Naive thymus-derived CD4-positive, alpha-beta T cell (primary cell): Measurements from ENCODE around the gene XYLT1. TPM values are rescaled to one million over a fixed set of nuclear protein-coding genes. Genes with fewer than 3 reads are reported as not detected.

Experiments used
- ATAC-seq: fragments of 150-1000 bp; cut with Tn5 transposase; 2 replicates; pipeline ENCODE4 v1.10.0; 2021; ENCODE audit warnings: mild to moderate bottlenecking, moderate library complexity
- CTCF ChIA-PET: fragments of 350-600 bp; sonication (Branson Sonifier 250); formaldehyde crosslinking; loops from one replicate; lab custom pipeline; 2021; ENCODE audit warnings: antibody characterized with exemption; lab: Charles Lee
- POLR2A ChIA-PET: fragments of 350-600 bp; sonication (Branson Sonifier 250); formaldehyde crosslinking; loops from one replicate; lab custom pipeline; 2021; ENCODE audit warnings: antibody characterized with exemption, inconsistent platforms; lab: Charles Lee
- DNase-seq, 9 donors: peaks; one replicate each; pipeline versions ENCODE4 v3.0.0 to v3.0.0-alpha.2; 2020 to 2022; ENCODE audit warnings: mixed read lengths in 1 of 9
- H3K27ac ChIP-seq: one replicate; pipeline ENCODE4 v1.7.0; 2013; ENCODE audit warnings: mild to moderate bottlenecking, low read depth, low read length, moderate library complexity
- H3K27me3 ChIP-seq, 2 donors: one replicate each; pipeline ENCODE4 v1.7.0; 2013; ENCODE audit warnings: low read length in 2 of 2, mild to moderate bottlenecking in 2 of 2, moderate library complexity in 2 of 2; ENCODE audit not compliant: control insufficient read depth in 2 of 2, insufficient read depth in 2 of 2
- H3K36me3 ChIP-seq, 3 experiments: 1 replicate in 2 of 3; 2 replicates in 1 of 3; pipeline ENCODE4 v1.7.0; 2013; ENCODE audit warnings: low read length in 3 of 3, mild to moderate bottlenecking in 3 of 3, moderate library complexity in 1 of 3; ENCODE audit not compliant: insufficient read depth in 3 of 3, control insufficient read depth in 2 of 3
- H3K4me1 ChIP-seq, 2 donors: one replicate each; pipeline ENCODE4 v1.7.0; 2013; ENCODE audit warnings: low read length in 2 of 2, mild to moderate bottlenecking in 2 of 2, moderate library complexity in 1 of 2; ENCODE audit not compliant: control insufficient read depth in 2 of 2, insufficient read depth in 2 of 2
- H3K4me3 ChIP-seq: 2 replicates; pipeline ENCODE4 v1.7.0; 2013; ENCODE audit warnings: mild to moderate bottlenecking, low read length
- H3K9me3 ChIP-seq, 3 experiments: 1 replicate in 2 of 3; 2 replicates in 1 of 3; pipeline ENCODE4 v1.7.0; 2013; ENCODE audit warnings: low read length in 3 of 3; ENCODE audit not compliant: control insufficient read depth in 2 of 3
- H3K27ac Mint-ChIP-seq, 9 donors: one replicate each; pipeline ENCODE4 v1.8.0; 2020 to 2022; ENCODE audit warnings: mixed read lengths in 9 of 9, mild to moderate bottlenecking in 8 of 9, moderate library complexity in 5 of 9, inconsistent platforms in 2 of 9
- H3K27me3 Mint-ChIP-seq, 5 donors: one replicate each; pipeline ENCODE4 v1.8.0; 2021 to 2022; ENCODE audit warnings: mixed read lengths in 5 of 5, mild to moderate bottlenecking in 1 of 5
- H3K36me3 Mint-ChIP-seq, 5 donors: one replicate each; pipeline ENCODE4 v1.8.0; 2020 to 2022; ENCODE audit warnings: mixed read lengths in 5 of 5, mild to moderate bottlenecking in 3 of 5, inconsistent platforms in 1 of 5
- H3K4me1 Mint-ChIP-seq, 7 donors: one replicate each; pipeline ENCODE4 v1.8.0; 2020 to 2022; ENCODE audit warnings: mixed read lengths in 7 of 7, mild to moderate bottlenecking in 3 of 7, inconsistent platforms in 1 of 7
- H3K4me3 Mint-ChIP-seq, 10 donors: one replicate each; pipeline ENCODE4 v1.8.0; 2020 to 2022; ENCODE audit warnings: mild to moderate bottlenecking in 10 of 10, mixed read lengths in 10 of 10, moderate library complexity in 6 of 10, inconsistent platforms in 2 of 10
- H3K9me3 Mint-ChIP-seq, 11 donors: one replicate each; pipeline ENCODE4 v1.8.0; 2020 to 2022; ENCODE audit warnings: mixed read lengths in 11 of 11, mild to moderate bottlenecking in 4 of 11, inconsistent platforms in 1 of 11, moderate library complexity in 1 of 11
- intact Hi-C, 2 donors: fragments of 100-400 bp; cut with micrococcal nuclease; formaldehyde crosslinking; loops; one replicate each; pipeline ENCODE4 v1.15.1; 2023
- polyA plus RNA-seq, 2 donors: library from polyadenylated mRNA; unstranded; fragments of 300-500 nt; fragmentation: Illumina TruSeq; gene quantifications; one replicate each; pipeline ENCODE4 v1.2.3, GENCODE V29; 2021
- total RNA-seq, 6 experiments: library from RNA in 5 of 6; stranded (reverse) in 5 of 6; gene quantifications; 1 replicate in 5 of 6; 2 replicates in 1 of 6; pipeline ENCODE4 v1.2.3 and lab custom pipeline; 2021 to 2026

XYLT1 gene
- total and polyA plus RNA-seq, 7 experiments from 2014 or later: 1.9 to 50.4 (median 37.9) TPM

- CTCF ChIA-PET: interaction anchor here (0.7 to 2.3 kb wide), 10 partner anchors 10 to 177 kb away, joined by 3 to 9 read pairs (median 4); no protein-coding TSS in a partner anchor
- no peak for DNase-seq
- peaks cover 77 to 80% of the 10 kb centered on the region in 2 donors for H3K4me1 ChIP-seq
- Mint-ChIP-seq H3K9me3 (peaks cover 0 to 9% (median 0%) of the 10 kb centered on the region in 11 donors), H3K36me3 (peaks cover 0 to 36% (median 0%) of the 10 kb centered on the region in 5 donors), H3K4me3 (peak overlapping the region; percentile 6 to 96 (median 90)), H3K4me1 (peaks cover 58 to 98% (median 91%) of the 10 kb centered on the region in 7 donors), H3K27me3 (no peaks in the 10 kb centered on the region), H3K27ac (peak overlapping the region; percentile 96 to 100 (median 99))
- H3K36me3 ChIP-seq: no peaks in the 10 kb centered on the region
- POLR2A ChIA-PET: interaction anchor here (0.7 to 5.0 kb wide), 14 partner anchors 8 to 78 kb away, joined by 3 to 57 read pairs (median 4); no protein-coding TSS in a partner anchor
- intact Hi-C loops: loop anchor here in 1 of 2 donors (1.0 to 10.0 kb wide), 5 partner anchors 13 to 506 kb away; partner anchors contain the start of gene XYLT1
- peak overlapping the region; percentile 65 for H3K4me3 ChIP-seq
- H3K27ac ChIP-seq: peak overlapping the region; percentile 70
- H3K9me3 ChIP-seq: no peaks in the 10 kb centered on the region
- no peak for ATAC-seq
- no peaks in the 10 kb centered on the region for H3K27me3 ChIP-seq
Measured at GRCh38 chr16:17370731-17371285, 100.0 kb downstream of the XYLT1 start.

DNA sequence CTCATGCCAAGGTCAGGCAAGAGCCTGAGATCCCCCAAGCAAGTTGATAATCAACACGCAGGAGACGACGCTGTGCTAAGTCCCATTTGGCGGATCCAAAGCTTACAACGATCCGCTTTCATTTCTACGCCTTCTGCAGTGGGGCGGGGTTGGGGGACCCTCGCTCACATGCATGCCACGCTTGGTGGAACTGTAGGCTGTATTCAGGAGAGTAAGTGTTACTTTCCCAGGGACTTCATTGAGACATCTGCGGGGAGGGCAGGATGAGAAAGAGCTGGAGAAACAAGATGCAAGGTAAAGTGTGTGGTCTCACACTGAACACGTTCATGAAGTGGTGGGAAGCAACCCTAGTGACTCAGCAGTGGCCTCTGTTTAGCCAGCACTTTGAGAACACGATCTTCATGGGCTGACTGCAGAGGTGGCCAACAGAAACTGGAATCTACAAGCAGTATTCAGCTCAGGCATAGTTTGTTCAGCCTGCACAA lies 100.5 kb downstream of the XYLT1 start:
- Histone ChIP-seq H3K4me1 (peaks cover 78 to 80% of the 10 kb centered on the region in 2 donors), H3K9me3 (no peaks in the 10 kb centered on the region), H3K27ac (peak overlapping the region; percentile 70), H3K27me3 (no peaks in the 10 kb centered on the region), H3K36me3 (no peaks in the 10 kb centered on the region), H3K4me3 (peak overlapping the region; percentile 65)
- CTCF ChIA-PET: interaction anchor here (0.6 to 2.3 kb wide), 9 partner anchors 10 to 158 kb away, joined by 3 to 9 read pairs (median 6); no protein-coding TSS in a partner anchor
- H3K4me3 Mint-ChIP-seq: peak overlapping the region; percentile 77 to 96 (median 92)
- peak overlapping the region; percentile 96 to 100 (median 99) for H3K27ac Mint-ChIP-seq
- intact Hi-C loops: loop anchor here in 1 of 2 donors (1.0 to 10.0 kb wide), 4 partner anchors 93 to 505 kb away; partner anchors contain the start of gene XYLT1
- H3K27me3 Mint-ChIP-seq: no peaks in the 10 kb centered on the region
- ATAC-seq: no peak
- peaks cover 61 to 99% (median 92%) of the 10 kb centered on the region in 7 donors for H3K4me1 Mint-ChIP-seq
- DNase-seq: no peak
- H3K9me3 Mint-ChIP-seq: peaks cover 0 to 9% (median 0%) of the 10 kb centered on the region in 11 donors
- POLR2A ChIA-PET: interaction anchor here (0.6 to 5.0 kb wide), 18 partner anchors 8 to 160 kb away, joined by 3 to 57 read pairs (median 4); no protein-coding TSS in a partner anchor
- peaks cover 0 to 35% (median 0%) of the 10 kb centered on the region in 5 donors for H3K36me3 Mint-ChIP-seq

DNA sequence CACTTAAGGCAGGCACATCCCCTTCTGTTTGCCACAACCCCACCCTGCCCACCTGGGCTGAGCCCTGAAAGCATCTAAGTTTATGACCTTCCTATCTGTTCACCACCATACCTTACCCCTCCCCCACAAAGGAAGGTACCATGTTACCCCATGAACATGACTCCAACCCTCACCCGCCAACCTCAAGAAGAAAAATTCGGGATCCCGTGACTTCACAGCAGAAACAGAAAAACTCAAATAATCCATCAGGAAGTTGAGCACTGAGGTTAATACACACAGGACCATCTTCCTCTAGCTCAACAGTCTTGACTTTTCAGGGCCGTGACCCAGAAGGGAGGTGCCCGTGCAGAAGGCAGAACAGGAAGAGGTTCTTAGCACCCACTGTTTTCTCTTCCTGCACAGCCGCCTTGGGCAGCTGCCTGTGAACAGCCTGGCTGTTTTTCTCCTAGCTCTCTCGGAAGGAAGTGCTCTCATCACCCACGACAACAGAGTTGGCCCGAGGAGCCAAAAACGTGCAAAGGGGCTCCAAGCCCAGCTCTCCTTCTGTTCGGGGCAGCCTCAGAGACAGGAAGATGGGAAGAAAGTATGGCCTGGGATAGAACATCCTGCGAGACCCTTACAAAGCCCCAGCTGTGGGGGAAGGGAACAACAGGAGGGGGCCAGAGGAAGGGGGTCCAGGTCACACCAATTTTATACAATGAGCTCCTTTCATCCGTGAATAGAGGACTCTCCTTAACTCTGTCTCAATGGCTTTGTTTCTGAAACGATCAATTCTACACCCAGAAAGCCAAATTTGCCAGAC lies 101.1 kb downstream of the XYLT1 start:
- intact Hi-C loops: loop anchor here (1.0 to 10.0 kb wide), 16 partner anchors 17 to 1698 kb away; partner anchors contain the start of genes COQ7 (in 1 of the 2) and XYLT1 (in 1 of the 2)
- no peaks in the 10 kb centered on the region for H3K27me3 Mint-ChIP-seq
- peak; percentile 45 to 88 (median 84) for DNase-seq
- peaks cover 0 to 9% (median 0%) of the 10 kb centered on the region in 11 donors for H3K9me3 Mint-ChIP-seq
- peak overlapping the region; percentile 65 for H3K4me3 ChIP-seq
- H3K4me1 ChIP-seq: peaks cover 78 to 81% of the 10 kb centered on the region in 2 donors
- no peaks in the 10 kb centered on the region for H3K9me3 ChIP-seq
- no peaks in the 10 kb centered on the region for H3K36me3 ChIP-seq
- peaks cover 64 to 99% (median 92%) of the 10 kb centered on the region in 7 donors for H3K4me1 Mint-ChIP-seq
- ChIA-PET CTCF (interaction anchor here (0.6 to 2.3 kb wide), 9 partner anchors 9 to 158 kb away, joined by 3 to 9 read pairs (median 6); no protein-coding TSS in a partner anchor), POLR2A (interaction anchor here (0.6 to 5.0 kb wide), 27 partner anchors 8 to 176 kb away, joined by 3 to 57 read pairs (median 4); no protein-coding TSS in a partner anchor)
- peak overlapping the region; percentile 77 to 96 (median 92) for H3K4me3 Mint-ChIP-seq
- peak; percentile 91 for ATAC-seq
- H3K36me3 Mint-ChIP-seq: peaks cover 0 to 35% (median 0%) of the 10 kb centered on the region in 5 donors
- peak overlapping the region; percentile 70 for H3K27ac ChIP-seq
- peak overlapping the region; percentile 96 to 100 (median 99) for H3K27ac Mint-ChIP-seq
- no peaks in the 10 kb centered on the region for H3K27me3 ChIP-seq

GRCh38 chr16:17368951-17369350 lies 101.8 kb downstream of the XYLT1 start:
- POLR2A ChIA-PET: interaction anchor here (0.6 to 5.0 kb wide), 16 partner anchors 10 to 177 kb away, joined by 3 to 57 read pairs (median 4); no protein-coding TSS in a partner anchor
- Mint-ChIP-seq H3K4me3 (peak overlapping the region; percentile 77 to 96 (median 92)), H3K36me3 (peaks cover 0 to 37% (median 0%) of the 10 kb centered on the region in 5 donors)

DNA sequence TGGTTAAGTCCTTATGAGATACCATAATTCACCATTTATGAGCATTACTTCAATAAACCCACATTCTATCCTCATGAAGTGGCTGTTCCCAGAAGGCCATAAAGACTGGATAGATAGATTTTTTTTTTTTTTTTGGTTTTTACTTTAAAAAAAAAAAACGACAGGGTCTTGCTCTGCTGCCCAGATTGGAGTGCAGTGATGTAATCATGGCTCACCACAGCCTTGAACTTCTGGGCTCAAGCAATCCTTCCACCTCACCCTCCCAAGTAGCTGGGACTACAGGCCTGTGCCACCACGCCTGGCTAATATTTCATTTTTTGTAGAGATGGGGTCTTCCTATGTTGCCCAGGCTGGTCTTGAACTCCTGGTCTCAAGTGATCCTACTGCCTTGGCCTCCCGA lies 102.3 kb downstream of the XYLT1 start:
- CTCF ChIA-PET: interaction anchor here (0.7 to 2.3 kb wide), 3 partner anchors 8 to 321 kb away, joined by 3 to 9 read pairs (median 6); no protein-coding TSS in a partner anchor
- H3K4me3 ChIP-seq: peak overlapping the region; percentile 65

More at GRCh38 chr16:17368951-17369350, 101.8 kb downstream of the XYLT1 start:
- Mint-ChIP-seq H3K27me3 (no peaks in the 10 kb centered on the region), H3K27ac (peak overlapping the region; percentile 96 to 100 (median 99)), H3K9me3 (peaks cover 0 to 9% (median 0%) of the 10 kb centered on the region in 11 donors), H3K4me1 (peaks cover 68 to 99% (median 92%) of the 10 kb centered on the region in 7 donors)
- intact Hi-C loops: loop anchor here (1.0 to 10.0 kb wide), 12 partner anchors 16 to 1698 kb away; partner anchors contain the start of gene COQ7 (in 1 of the 2)
- no peaks in the 10 kb centered on the region for H3K27me3 ChIP-seq
- H3K36me3 ChIP-seq: no peaks in the 10 kb centered on the region
- peak in 7 of 9 donors; percentile 26 to 85 (median 80) for DNase-seq
- H3K27ac ChIP-seq: peak overlapping the region; percentile 70
- peaks cover 79 to 85% of the 10 kb centered on the region in 2 donors for H3K4me1 ChIP-seq
- peak overlapping the region; percentile 65 for H3K4me3 ChIP-seq
- no peaks in the 10 kb centered on the region for H3K9me3 ChIP-seq
- CTCF ChIA-PET: interaction anchor here (0.7 to 2.3 kb wide), 6 partner anchors 8 to 321 kb away, joined by 3 to 9 read pairs (median 8); no protein-coding TSS in a partner anchor
- peak; percentile 49 for ATAC-seq

More for the DNA sequence above, 102.3 kb downstream of the XYLT1 start:
- H3K27me3 Mint-ChIP-seq: no peaks in the 10 kb centered on the region
- Histone ChIP-seq H3K4me1 (peaks cover 82 to 90% of the 10 kb centered on the region in 2 donors), H3K36me3 (no peaks in the 10 kb centered on the region), H3K27me3 (no peaks in the 10 kb centered on the region), H3K9me3 (no peaks in the 10 kb centered on the region), H3K27ac (peak overlapping the region; percentile 70)
- H3K36me3 Mint-ChIP-seq: peaks cover 0 to 34% (median 0%) of the 10 kb centered on the region in 5 donors
- peak overlapping the region; percentile 96 to 100 (median 99) for H3K27ac Mint-ChIP-seq
- POLR2A ChIA-PET: interaction anchor here (1.1 to 5.0 kb wide), 10 partner anchors 10 to 162 kb away, joined by 3 to 57 read pairs (median 4); no protein-coding TSS in a partner anchor
- DNase-seq (no peak), ATAC-seq (no peak)
- H3K4me1 Mint-ChIP-seq: peaks cover 65 to 99% (median 94%) of the 10 kb centered on the region in 7 donors
- intact Hi-C loops: loop anchor here (2.0 to 10.0 kb wide), 9 partner anchors 16 to 1699 kb away; partner anchors contain the start of gene COQ7 (in 1 of the 2)
- peaks cover 0 to 9% (median 0%) of the 10 kb centered on the region in 11 donors for H3K9me3 Mint-ChIP-seq
- peak overlapping the region; percentile 77 to 96 (median 92) for H3K4me3 Mint-ChIP-seq
